Naive thymus-derived CD4-positive, alpha-beta T cell (primary cell): ENCODE measurements around the gene SLC46A1. TPM values are rescaled to one million over a fixed set of nuclear protein-coding genes. Genes with fewer than 3 reads are reported as not detected.

Source experiments
- ATAC-seq: fragments of 150-1000 bp; cut with Tn5 transposase; 2 replicates; pipeline ENCODE4 v1.10.0; 2021; ENCODE audit warnings: mild to moderate bottlenecking, moderate library complexity
- CTCF ChIA-PET: fragments of 350-600 bp; sonication (Branson Sonifier 250); formaldehyde crosslinking; loops from one replicate; lab custom pipeline; 2021; ENCODE audit warnings: antibody characterized with exemption; lab: Charles Lee
- POLR2A ChIA-PET: fragments of 350-600 bp; sonication (Branson Sonifier 250); formaldehyde crosslinking; loops from one replicate; lab custom pipeline; 2021; ENCODE audit warnings: antibody characterized with exemption, inconsistent platforms; lab: Charles Lee
- DNase-seq, 9 donors: peaks; one replicate each; pipeline versions ENCODE4 v3.0.0 to v3.0.0-alpha.2; 2020 to 2022; ENCODE audit warnings: mixed read lengths in 1 of 9
- H3K27ac ChIP-seq: one replicate; pipeline ENCODE4 v1.7.0; 2013; ENCODE audit warnings: mild to moderate bottlenecking, low read depth, low read length, moderate library complexity
- H3K27me3 ChIP-seq, 2 donors: one replicate each; pipeline ENCODE4 v1.7.0; 2013; ENCODE audit warnings: low read length in 2 of 2, mild to moderate bottlenecking in 2 of 2, moderate library complexity in 2 of 2; ENCODE audit not compliant: control insufficient read depth in 2 of 2, insufficient read depth in 2 of 2
- H3K36me3 ChIP-seq, 3 experiments: 1 replicate in 2 of 3; 2 replicates in 1 of 3; pipeline ENCODE4 v1.7.0; 2013; ENCODE audit warnings: low read length in 3 of 3, mild to moderate bottlenecking in 3 of 3, moderate library complexity in 1 of 3; ENCODE audit not compliant: insufficient read depth in 3 of 3, control insufficient read depth in 2 of 3
- H3K4me1 ChIP-seq, 2 donors: one replicate each; pipeline ENCODE4 v1.7.0; 2013; ENCODE audit warnings: low read length in 2 of 2, mild to moderate bottlenecking in 2 of 2, moderate library complexity in 1 of 2; ENCODE audit not compliant: control insufficient read depth in 2 of 2, insufficient read depth in 2 of 2
- H3K4me3 ChIP-seq: 2 replicates; pipeline ENCODE4 v1.7.0; 2013; ENCODE audit warnings: mild to moderate bottlenecking, low read length
- H3K9me3 ChIP-seq, 3 experiments: 1 replicate in 2 of 3; 2 replicates in 1 of 3; pipeline ENCODE4 v1.7.0; 2013; ENCODE audit warnings: low read length in 3 of 3; ENCODE audit not compliant: control insufficient read depth in 2 of 3
- H3K27ac Mint-ChIP-seq, 9 donors: one replicate each; pipeline ENCODE4 v1.8.0; 2020 to 2022; ENCODE audit warnings: mixed read lengths in 9 of 9, mild to moderate bottlenecking in 8 of 9, moderate library complexity in 5 of 9, inconsistent platforms in 2 of 9
- H3K27me3 Mint-ChIP-seq, 5 donors: one replicate each; pipeline ENCODE4 v1.8.0; 2021 to 2022; ENCODE audit warnings: mixed read lengths in 5 of 5, mild to moderate bottlenecking in 1 of 5
- H3K36me3 Mint-ChIP-seq, 5 donors: one replicate each; pipeline ENCODE4 v1.8.0; 2020 to 2022; ENCODE audit warnings: mixed read lengths in 5 of 5, mild to moderate bottlenecking in 3 of 5, inconsistent platforms in 1 of 5
- H3K4me1 Mint-ChIP-seq, 7 donors: one replicate each; pipeline ENCODE4 v1.8.0; 2020 to 2022; ENCODE audit warnings: mixed read lengths in 7 of 7, mild to moderate bottlenecking in 3 of 7, inconsistent platforms in 1 of 7
- H3K4me3 Mint-ChIP-seq, 10 donors: one replicate each; pipeline ENCODE4 v1.8.0; 2020 to 2022; ENCODE audit warnings: mild to moderate bottlenecking in 10 of 10, mixed read lengths in 10 of 10, moderate library complexity in 6 of 10, inconsistent platforms in 2 of 10
- H3K9me3 Mint-ChIP-seq, 11 donors: one replicate each; pipeline ENCODE4 v1.8.0; 2020 to 2022; ENCODE audit warnings: mixed read lengths in 11 of 11, mild to moderate bottlenecking in 4 of 11, inconsistent platforms in 1 of 11, moderate library complexity in 1 of 11
- intact Hi-C, 2 donors: fragments of 100-400 bp; cut with micrococcal nuclease; formaldehyde crosslinking; loops; one replicate each; pipeline ENCODE4 v1.15.1; 2023
- polyA plus RNA-seq, 2 donors: library from polyadenylated mRNA; unstranded; fragments of 300-500 nt; fragmentation: Illumina TruSeq; gene quantifications; one replicate each; pipeline ENCODE4 v1.2.3, GENCODE V29; 2021
- total RNA-seq, 6 experiments: library from RNA in 5 of 6; stranded (reverse) in 5 of 6; gene quantifications; 1 replicate in 5 of 6; 2 replicates in 1 of 6; pipeline ENCODE4 v1.2.3 and lab custom pipeline; 2021 to 2026

SLC46A1 gene
- total and polyA plus RNA-seq, 7 experiments from 2014 or later: 1.8 to 5.1 (median 3.3) TPM

- Histone ChIP-seq H3K27ac (peak overlapping the region; percentile 88), H3K27me3 (no peaks in the 10 kb centered on the region), H3K4me1 (peaks cover 9 to 11% of the 10 kb centered on the region in 2 donors), H3K9me3 (no peaks in the 10 kb centered on the region), H3K36me3 (no peaks in the 10 kb centered on the region), H3K4me3 (no peak overlapping the region)
- Mint-ChIP-seq H3K9me3 (no peaks in the 10 kb centered on the region), H3K36me3 (peaks cover 0 to 4% (median 0%) of the 10 kb centered on the region in 5 donors), H3K4me1 (peaks cover 10 to 25% (median 18%) of the 10 kb centered on the region in 7 donors), H3K27me3 (no peaks in the 10 kb centered on the region), H3K4me3 (peak overlapping the region; percentile 88 to 98 (median 94)), H3K27ac (peak overlapping the region in 8 of 9 donors; percentile 55 to 97 (median 90))
- CTCF ChIA-PET: interaction anchor here (0.7 to 1.0 kb wide), 2 partner anchors 46 to 65 kb away, joined by 3 to 4 read pairs; no protein-coding TSS in a partner anchor
- intact Hi-C loops: loop anchor here (1.0 to 10.0 kb wide), 8 partner anchors 13 to 329 kb away; partner anchors contain the start of genes IFT20 (in 2 of the 2), POLDIP2 (in 2 of the 2), TNFAIP1 (in 2 of the 2) and ALDOC (in 1 of the 2)
- no peak for DNase-seq
- POLR2A ChIA-PET: interaction anchor here (0.5 to 3.3 kb wide), 2 partner anchors 13 to 230 kb away, joined by 3 to 17 read pairs; partner anchors contain the start of gene POLDIP2
- no peak for ATAC-seq
These were observed 35.3 kb downstream of the SLC46A1 start for GRCh38 chr17:28370744-28371103.

GRCh38 chr17:28370035-28370743 is 35.8 kb downstream of the SLC46A1 start, which contains the start of gene VTN:
TSS of gene VTN (minus strand) at chr17:28370307. CDS start at chr17:28370203, 104 bp downstream.
- H3K4me3 ChIP-seq: peak within 1 kb of the TSS; percentile 78
- no peak for ATAC-seq
- Mint-ChIP-seq H3K4me1 (peaks cover 10 to 25% (median 18%) of the 10 kb centered on the region in 7 donors), H3K36me3 (peaks cover 0 to 4% (median 0%) of the 10 kb centered on the region in 5 donors), H3K27ac (peak within 1 kb of the TSS; percentile 66 to 97 (median 93)), H3K27me3 (no peaks in the 10 kb centered on the region), H3K9me3 (no peaks in the 10 kb centered on the region), H3K4me3 (peak within 1 kb of the TSS; percentile 88 to 98 (median 94))
- peak within 1 kb of the TSS; percentile 88 for H3K27ac ChIP-seq
- peaks cover 0 to 5% (median 0%) of the 10 kb centered on the region in 3 experiments for H3K36me3 ChIP-seq
- intact Hi-C loops: loop anchor here (2.0 to 10.0 kb wide), 4 partner anchors 37 to 205 kb away; partner anchors contain the start of genes ALDOC (in 1 of the 2), PIGS (in 1 of the 2), SLC46A1 (in 1 of the 2) and UNC119 (in 1 of the 2)
- DNase-seq: no peak
- H3K4me1 ChIP-seq: peaks cover 9 to 11% of the 10 kb centered on the region in 2 donors
- POLR2A ChIA-PET: interaction anchor here (0.5 to 3.3 kb wide), 2 partner anchors 12 to 230 kb away, joined by 3 to 17 read pairs; partner anchors contain the start of gene POLDIP2
- H3K9me3 ChIP-seq: no peaks in the 10 kb centered on the region
- CTCF ChIA-PET: interaction anchor here (0.7 to 1.0 kb wide), 2 partner anchors 46 to 66 kb away, joined by 3 to 4 read pairs; no protein-coding TSS in a partner anchor
- no peaks in the 10 kb centered on the region for H3K27me3 ChIP-seq

- intact Hi-C loops: loop anchor here (2.0 to 10.0 kb wide), 4 partner anchors 38 to 205 kb away; partner anchors contain the start of genes ALDOC (in 1 of the 2), PIGS (in 1 of the 2), SLC46A1 (in 1 of the 2) and UNC119 (in 1 of the 2)
- no peak for ATAC-seq
These were observed 36.4 kb downstream of the SLC46A1 start for GRCh38 chr17:28369684-28370034.

GRCh38 chr17:28368915-28369683 is 36.9 kb downstream of the SLC46A1 start:
- no peaks in the 10 kb centered on the region for H3K9me3 Mint-ChIP-seq
- peaks cover 10 to 21% (median 18%) of the 10 kb centered on the region in 7 donors for H3K4me1 Mint-ChIP-seq
- ATAC-seq (no peak), DNase-seq (no peak)
- Histone ChIP-seq H3K27ac (no peak overlapping the region), H3K9me3 (no peaks in the 10 kb centered on the region), H3K4me3 (no peak overlapping the region), H3K4me1 (peaks cover 9 to 11% of the 10 kb centered on the region in 2 donors), H3K36me3 (peaks cover 0 to 14% (median 0%) of the 10 kb centered on the region in 3 experiments), H3K27me3 (no peaks in the 10 kb centered on the region)
- intact Hi-C loops: no loop called here
- ChIA-PET CTCF (no interaction called here), POLR2A (interaction anchor here (0.8 kb wide), 1 partner anchor 12 kb away, joined by 5 read pairs; the partner anchor contains the start of gene POLDIP2)
- no peaks in the 10 kb centered on the region for H3K27me3 Mint-ChIP-seq
- peaks cover 0 to 2% (median 0%) of the 10 kb centered on the region in 5 donors for H3K36me3 Mint-ChIP-seq
- H3K4me3 Mint-ChIP-seq: peak overlapping the region in 1 of 10 donors; percentile 20
- peak overlapping the region in 3 of 9 donors; percentile 32 to 51 (median 34) for H3K27ac Mint-ChIP-seq

More at GRCh38 chr17:28369684-28370034, 36.4 kb downstream of the SLC46A1 start:
- no peak overlapping the region for H3K27ac ChIP-seq
- no peaks in the 10 kb centered on the region for H3K9me3 Mint-ChIP-seq
- H3K4me1 ChIP-seq: peaks cover 9 to 11% of the 10 kb centered on the region in 2 donors
- no peaks in the 10 kb centered on the region for H3K27me3 Mint-ChIP-seq
- peaks cover 0 to 2% (median 0%) of the 10 kb centered on the region in 5 donors for H3K36me3 Mint-ChIP-seq
- H3K4me3 ChIP-seq: no peak overlapping the region
- H3K9me3 ChIP-seq: no peaks in the 10 kb centered on the region
- H3K36me3 ChIP-seq: peaks cover 0 to 9% (median 0%) of the 10 kb centered on the region in 3 experiments
- H3K4me3 Mint-ChIP-seq: peak overlapping the region in 1 of 10 donors; percentile 96
- no peak for DNase-seq
- POLR2A ChIA-PET: interaction anchor here (0.8 to 3.3 kb wide), 2 partner anchors 12 kb away, joined by 5 to 17 read pairs; partner anchors contain the start of gene POLDIP2
- CTCF ChIA-PET: interaction anchor here (1.0 kb wide), 1 partner anchor 47 kb away, joined by 4 read pairs; no protein-coding TSS in a partner anchor
- peaks cover 10 to 21% (median 18%) of the 10 kb centered on the region in 7 donors for H3K4me1 Mint-ChIP-seq
- H3K27me3 ChIP-seq: no peaks in the 10 kb centered on the region
- peak overlapping the region in 6 of 9 donors; percentile 12 to 97 (median 55) for H3K27ac Mint-ChIP-seq

- no peak for ATAC-seq
- no peaks in the 10 kb centered on the region for H3K9me3 ChIP-seq
- ChIA-PET CTCF (no interaction called here), POLR2A (no interaction called here)
- H3K4me1 ChIP-seq: peaks cover 9 to 11% of the 10 kb centered on the region in 2 donors
- DNase-seq: no peak
- no peaks in the 10 kb centered on the region for H3K27me3 ChIP-seq
- H3K27me3 Mint-ChIP-seq: no peaks in the 10 kb centered on the region
- intact Hi-C loops: no loop called here
- H3K27ac Mint-ChIP-seq: peak overlapping the region in 1 of 9 donors; percentile 43
- peaks cover 10 to 17% (median 14%) of the 10 kb centered on the region in 7 donors for H3K4me1 Mint-ChIP-seq
- H3K9me3 Mint-ChIP-seq: no peaks in the 10 kb centered on the region
- H3K4me3 ChIP-seq: no peak overlapping the region
- H3K36me3 ChIP-seq: peaks cover 0 to 22% (median 0%) of the 10 kb centered on the region in 3 experiments
- H3K27ac ChIP-seq: no peak overlapping the region
- peaks cover 0 to 3% (median 0%) of the 10 kb centered on the region in 5 donors for H3K36me3 Mint-ChIP-seq
- H3K4me3 Mint-ChIP-seq: no peak overlapping the region
These were observed 37.6 kb downstream of the SLC46A1 start for GRCh38 chr17:28368306-28368831.
